IMR-90 (cell line): Measurements from ENCODE around the gene ADCY2. TPM values are rescaled to one million over a fixed set of nuclear protein-coding genes. Genes with fewer than 3 reads are reported as not detected.

Source experiments
- ATAC-seq: fragments of 200-7000 bp; cut with Tn5 transposase; 2 replicates; pipeline ENCODE4 v1.9.1; 2020; ENCODE audit warnings: low read depth, mild to moderate bottlenecking, moderate library complexity
- BruUV-seq: library from RNA; stranded (reverse); fragments of 400-500 nt; replicated peaks from 2 replicates; lab custom pipeline; 2021; lab: Mats Ljungman, UMichigan
- CTCF ChIA-PET: fragments of 300-600 bp; formaldehyde crosslinking; extraction: SDS; loops from one replicate; lab custom pipeline; 2021; ENCODE audit warnings: antibody characterized with exemption; lab: Yijun Ruan, JAX
- POLR2A ChIA-PET: fragments of 300-600 bp; sonication (Branson Sonifier 250); formaldehyde crosslinking; loops from one replicate; lab custom pipeline; 2022; ENCODE audit warnings: antibody characterized with exemption; ENCODE audit not compliant: unreplicated experiment; lab: Charles Lee
- DNase-seq: peaks from one replicate; pipeline ENCODE4 v3.0.0; 2013
- H2AFZ ChIP-seq: replicated peaks from 2 replicates; pipeline ENCODE3; 2013; ENCODE audit warnings: low read length, mild to moderate bottlenecking; ENCODE audit not compliant: poor library complexity
- H2AK5ac ChIP-seq: 2 replicates; pipeline ENCODE4 v1.6.1; 2013; ENCODE audit warnings: low read depth, low read length, inconsistent platforms
- H2AK9ac ChIP-seq: replicated peaks from 2 replicates; pipeline ENCODE3; 2013; ENCODE audit warnings: mild to moderate bottlenecking, low read depth, low read length, moderate library complexity; ENCODE audit not compliant: poor library complexity
- H2BK120ac ChIP-seq: 2 replicates; pipeline ENCODE4 v1.6.1; 2013; ENCODE audit warnings: low read depth, low read length, inconsistent platforms
- H2BK15ac ChIP-seq: 3 replicates; pipeline ENCODE4 v1.6.1; 2013; ENCODE audit warnings: low read depth, low read length, inconsistent platforms
- H2BK20ac ChIP-seq: 2 replicates; pipeline ENCODE4 v1.6.1; 2013; ENCODE audit warnings: low read depth, mild to moderate bottlenecking, inconsistent platforms, low read length, moderate library complexity
- H2BK5ac ChIP-seq: 2 replicates; pipeline ENCODE4 v1.6.1; 2013; ENCODE audit warnings: mild to moderate bottlenecking, low read depth, low read length, inconsistent platforms; ENCODE audit not compliant: poor library complexity, severe bottlenecking
- H3K14ac ChIP-seq: replicated peaks from 2 replicates; pipeline ENCODE4 v1.6.1; 2013; ENCODE audit warnings: low read depth, low read length, inconsistent platforms
- H3K18ac ChIP-seq: 2 replicates; pipeline ENCODE4 v1.6.1; 2013; ENCODE audit warnings: low read depth, low read length, control low read depth
- H3K23ac ChIP-seq: 2 replicates; pipeline ENCODE4 v1.6.1; 2013; ENCODE audit warnings: low read depth, low read length, inconsistent platforms
- H3K27ac ChIP-seq: 2 replicates; pipeline ENCODE4 v1.5.1; 2013; ENCODE audit warnings: mild to moderate bottlenecking, control low read depth, low read length; ENCODE audit not compliant: insufficient read depth
- H3K27me3 ChIP-seq: 2 replicates; pipeline ENCODE4 v1.6.1; 2013; ENCODE audit warnings: low read length; ENCODE audit not compliant: control insufficient read depth, insufficient read depth
- H3K36me3 ChIP-seq: 2 replicates; pipeline ENCODE4 v1.6.1; 2013; ENCODE audit warnings: low read length, mixed read lengths; ENCODE audit not compliant: control insufficient read depth, insufficient read depth
- H3K4ac ChIP-seq: 2 replicates; pipeline ENCODE4 v1.6.1; 2013; ENCODE audit warnings: low read depth, low read length, inconsistent platforms
- H3K4me1 ChIP-seq: 2 replicates; pipeline ENCODE4 v1.6.1; 2013; ENCODE audit warnings: low read length, mixed read lengths; ENCODE audit not compliant: control insufficient read depth, insufficient read depth
- H3K4me2 ChIP-seq: 2 replicates; pipeline ENCODE4 v1.6.1; 2013; ENCODE audit warnings: low read depth, mild to moderate bottlenecking, control low read depth, low read length, moderate library complexity
- H3K4me3 ChIP-seq: 2 replicates; pipeline ENCODE4 v1.5.1; 2013; ENCODE audit warnings: low read depth, mild to moderate bottlenecking, control low read depth, low read length, moderate library complexity; ENCODE audit not compliant: insufficient read depth
- H3K56ac ChIP-seq: 2 replicates; pipeline ENCODE4 v1.6.1; 2013; ENCODE audit warnings: low read length, inconsistent platforms; ENCODE audit not compliant: insufficient read depth; ENCODE audit errors: extremely low read depth
- H3K79me1 ChIP-seq, 2 experiments: 2 replicates each; pipeline ENCODE4 v1.6.1; 2013; ENCODE audit warnings: low read length in 2 of 2, inconsistent platforms in 1 of 2, low read depth in 1 of 2
- H3K9ac ChIP-seq: 2 replicates; pipeline ENCODE4 v1.6.1; 2013; ENCODE audit warnings: low read depth, low read length, control low read depth
- H3K9me1 ChIP-seq: 2 replicates; pipeline ENCODE4 v1.6.1; 2013; ENCODE audit warnings: low read length, inconsistent platforms; ENCODE audit not compliant: insufficient read depth
- H3K9me3 ChIP-seq: 2 replicates; pipeline ENCODE4 v1.6.1; 2013; ENCODE audit warnings: low read length; ENCODE audit not compliant: control insufficient read depth, insufficient read depth
- H4K20me1 ChIP-seq: 2 replicates; pipeline ENCODE4 v1.6.1; 2013; ENCODE audit warnings: low read length, inconsistent platforms; ENCODE audit not compliant: insufficient read depth
- H4K5ac ChIP-seq: 2 replicates; pipeline ENCODE4 v1.6.1; 2013; ENCODE audit warnings: mild to moderate bottlenecking, low read depth, low read length, control low read depth
- H4K8ac ChIP-seq, 2 experiments: 2 replicates each; pipeline ENCODE4 v1.6.1; 2013; ENCODE audit warnings: low read depth in 2 of 2, low read length in 2 of 2, control low read depth in 1 of 2, inconsistent platforms in 1 of 2
- H4K91ac ChIP-seq: 2 replicates; pipeline ENCODE4 v1.6.1; 2013; ENCODE audit warnings: low read depth, low read length, inconsistent platforms; ENCODE audit not compliant: insufficient read depth
- BHLHE40 ChIP-seq: fragments of 150-350 bp; IDR thresholded peaks from 2 replicates; pipeline ENCODE4 v1.6.1; 2016; ENCODE audit warnings: mild to moderate bottlenecking, low read depth, low read length
- CEBPB ChIP-seq: IDR thresholded peaks from 2 replicates; pipeline ENCODE4 v1.6.1; 2012; ENCODE audit warnings: low read depth, low read length, improper control_type of control experiment
- CHD1 ChIP-seq: IDR thresholded peaks from 2 replicates; pipeline ENCODE4 v1.6.1; 2012; ENCODE audit warnings: low read depth, low read length, improper control_type of control experiment
- FOS ChIP-seq: fragments of 150-350 bp; IDR thresholded peaks from 2 replicates; pipeline ENCODE4 v1.6.1; 2016; ENCODE audit warnings: low read depth, low read length
- MAFK ChIP-seq: IDR thresholded peaks from 2 replicates; pipeline ENCODE4 v1.6.1; 2012; ENCODE audit warnings: low read depth, low read length, improper control_type of control experiment
- MAZ ChIP-seq: IDR thresholded peaks from 2 replicates; pipeline ENCODE4 v1.6.1; 2012; ENCODE audit warnings: low read depth, mild to moderate bottlenecking, low read length, improper control_type of control experiment, moderate library complexity, borderline replicate concordance
- MXI1 ChIP-seq: IDR thresholded peaks from 2 replicates; pipeline ENCODE4 v1.6.1; 2012; ENCODE audit warnings: low read depth, mild to moderate bottlenecking, low read length, moderate library complexity, borderline replicate concordance
- NFE2L2 ChIP-seq: fragments of 150-350 bp; IDR thresholded peaks from 2 replicates; pipeline ENCODE4 v1.6.1; 2016; ENCODE audit warnings: low read depth, mild to moderate bottlenecking, low read length
- POLR2A ChIP-seq: IDR thresholded peaks from 2 replicates; pipeline ENCODE4 v1.6.1; 2012; ENCODE audit warnings: mild to moderate bottlenecking, low read depth, low read length
- RAD21 ChIP-seq: IDR thresholded peaks from 2 replicates; pipeline ENCODE4 v1.6.1; 2012; ENCODE audit warnings: low read length, improper control_type of control experiment
- RCOR1 ChIP-seq: IDR thresholded peaks from 2 replicates; pipeline ENCODE4 v1.6.1; 2012; ENCODE audit warnings: mild to moderate bottlenecking, low read length, improper control_type of control experiment; ENCODE audit not compliant: insufficient replicate concordance
- RFX5 ChIP-seq: IDR thresholded peaks from 2 replicates; pipeline ENCODE4 v1.8.0; 2012; ENCODE audit warnings: low read depth, mild to moderate bottlenecking, low read length, moderate library complexity
- WGBS, 2 experiments: methylation state at CpG; one replicate each; pipeline versions ENCODE4 v1.1.5 to v1.1.7; 2013; ENCODE audit warnings: missing lambda C conversion rate in 2 of 2; ENCODE audit not compliant: insufficient read length in 1 of 2; ENCODE audit errors: extremely low coverage in 2 of 2; 5-methylcytosine and 5-hydroxymethylcytosine counted together
- dilution Hi-C: fragments of 300-500 bp; cut with HindIII; formaldehyde crosslinking; loops from one replicate; pipeline ENCODE4 v1.14.3; 2018; ENCODE audit warnings: low sequenced_read_pairs; ENCODE audit not compliant: unreplicated experiment
- in situ Hi-C: fragments of 300-500 bp; cut with MboI; formaldehyde crosslinking; loops from 3 replicates; pipeline ENCODE4 v1.14.3; 2019; ENCODE audit warnings: low sequenced_read_pairs, inconsistent platforms, mixed read lengths
- intact Hi-C: fragments of 100-400 bp; cut with micrococcal nuclease; formaldehyde crosslinking; loops from 2 replicates; pipeline ENCODE4 v1.10.0; 2022
- polyA plus RNA-seq, 3 experiments: library from polyadenylated mRNA; depleted of rRNA; stranded (reverse); fragments of >200 nt; gene quantifications; 2 replicates each; pipeline ENCODE4 v1.2.3, GENCODE V29; 2012; ENCODE audit warnings: low replicate concordance in 1 of 3
- total RNA-seq: library from RNA; depleted of rRNA; stranded (reverse); fragments of >200 nt; gene quantifications from 2 replicates; pipeline ENCODE4 v1.2.3, GENCODE V29; 2012
- TF ChIP-seq, protein P1 (sequence below): fragments of 150-350 bp; IDR thresholded peaks from 2 replicates; pipeline ENCODE4 v1.6.1; 2016; ENCODE audit warnings: low read depth, mild to moderate bottlenecking, low read length, moderate library complexity, borderline replicate concordance
- TF ChIP-seq, protein P2 (sequence below): fragments of 150-350 bp; IDR thresholded peaks from 2 replicates; pipeline ENCODE4 v1.6.1; 2017; ENCODE audit warnings: mild to moderate bottlenecking, antibody characterized with exemption, low read length, low read depth
- TF ChIP-seq, protein P3 (sequence below): conservative IDR thresholded peaks from 2 replicates; pipeline ENCODE4 v1.5.1; 2012; ENCODE audit warnings: mild to moderate bottlenecking, low read depth, low read length, improper control_type of control experiment

The ADCY2 gene
- total and polyA plus RNA-seq, 2 of the 4 experiments (the other 2 are of a cell fraction) = not detected

DNA sequence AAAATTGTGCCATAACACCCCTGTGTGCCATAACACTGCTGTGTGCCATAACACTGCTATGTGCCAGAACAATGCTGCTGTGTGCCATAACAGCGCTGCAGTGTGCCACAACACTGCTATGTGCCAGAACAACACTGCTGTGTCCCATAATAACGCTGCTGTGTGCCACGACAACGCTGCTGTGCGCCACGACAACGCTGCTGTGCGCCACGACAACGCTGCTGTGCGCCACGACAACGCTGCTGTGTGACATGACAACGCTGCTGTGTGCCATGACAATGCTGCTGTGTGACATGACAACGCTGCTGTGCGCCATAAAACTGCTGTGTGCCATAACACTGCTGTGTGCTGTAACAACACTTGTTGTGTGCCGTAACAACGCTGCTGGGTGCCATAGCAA lies 429.1 kb downstream of the ADCY2 start:
- no peak for TF ChIP-seq RFX5
- no peak for TF ChIP-seq RAD21
- no peak for TF ChIP-seq CEBPB
- no peak for TF ChIP-seq CHD1
- no peak for TF ChIP-seq FOS
- TF ChIP-seq, protein P1, sequence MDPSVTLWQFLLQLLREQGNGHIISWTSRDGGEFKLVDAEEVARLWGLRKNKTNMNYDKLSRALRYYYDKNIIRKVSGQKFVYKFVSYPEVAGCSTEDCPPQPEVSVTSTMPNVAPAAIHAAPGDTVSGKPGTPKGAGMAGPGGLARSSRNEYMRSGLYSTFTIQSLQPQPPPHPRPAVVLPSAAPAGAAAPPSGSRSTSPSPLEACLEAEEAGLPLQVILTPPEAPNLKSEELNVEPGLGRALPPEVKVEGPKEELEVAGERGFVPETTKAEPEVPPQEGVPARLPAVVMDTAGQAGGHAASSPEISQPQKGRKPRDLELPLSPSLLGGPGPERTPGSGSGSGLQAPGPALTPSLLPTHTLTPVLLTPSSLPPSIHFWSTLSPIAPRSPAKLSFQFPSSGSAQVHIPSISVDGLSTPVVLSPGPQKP = no peak
- TF ChIP-seq NFE2L2 = no peak
- no peak for TF ChIP-seq MAFK
- no peak for TF ChIP-seq MXI1
- TF ChIP-seq MAZ = no peak
- TF ChIP-seq BHLHE40 = no peak
- TF ChIP-seq RCOR1 = no peak
- TF ChIP-seq, protein P2, sequence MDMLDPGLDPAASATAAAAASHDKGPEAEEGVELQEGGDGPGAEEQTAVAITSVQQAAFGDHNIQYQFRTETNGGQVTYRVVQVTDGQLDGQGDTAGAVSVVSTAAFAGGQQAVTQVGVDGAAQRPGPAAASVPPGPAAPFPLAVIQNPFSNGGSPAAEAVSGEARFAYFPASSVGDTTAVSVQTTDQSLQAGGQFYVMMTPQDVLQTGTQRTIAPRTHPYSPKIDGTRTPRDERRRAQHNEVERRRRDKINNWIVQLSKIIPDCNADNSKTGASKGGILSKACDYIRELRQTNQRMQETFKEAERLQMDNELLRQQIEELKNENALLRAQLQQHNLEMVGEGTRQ = no peak
- TF ChIP-seq, protein P3, sequence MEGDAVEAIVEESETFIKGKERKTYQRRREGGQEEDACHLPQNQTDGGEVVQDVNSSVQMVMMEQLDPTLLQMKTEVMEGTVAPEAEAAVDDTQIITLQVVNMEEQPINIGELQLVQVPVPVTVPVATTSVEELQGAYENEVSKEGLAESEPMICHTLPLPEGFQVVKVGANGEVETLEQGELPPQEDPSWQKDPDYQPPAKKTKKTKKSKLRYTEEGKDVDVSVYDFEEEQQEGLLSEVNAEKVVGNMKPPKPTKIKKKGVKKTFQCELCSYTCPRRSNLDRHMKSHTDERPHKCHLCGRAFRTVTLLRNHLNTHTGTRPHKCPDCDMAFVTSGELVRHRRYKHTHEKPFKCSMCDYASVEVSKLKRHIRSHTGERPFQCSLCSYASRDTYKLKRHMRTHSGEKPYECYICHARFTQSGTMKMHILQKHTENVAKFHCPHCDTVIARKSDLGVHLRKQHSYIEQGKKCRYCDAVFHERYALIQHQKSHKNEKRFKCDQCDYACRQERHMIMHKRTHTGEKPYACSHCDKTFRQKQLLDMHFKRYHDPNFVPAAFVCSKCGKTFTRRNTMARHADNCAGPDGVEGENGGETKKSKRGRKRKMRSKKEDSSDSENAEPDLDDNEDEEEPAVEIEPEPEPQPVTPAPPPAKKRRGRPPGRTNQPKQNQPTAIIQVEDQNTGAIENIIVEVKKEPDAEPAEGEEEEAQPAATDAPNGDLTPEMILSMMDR = no peak
- no peak for TF ChIP-seq POLR2A

More for the DNA sequence above, 429.1 kb downstream of the ADCY2 start:
- H3K36me3 ChIP-seq = no peaks in the 10 kb centered on the region
- H2AFZ ChIP-seq = no peak overlapping the region
- H3K4me2 ChIP-seq = no peak overlapping the region
- WGBS, 2 experiments = 77% methylated on average over 18 of the region's 18 CpGs; no CpG with 5 or more reads in 1 of the 2 experiments
- H3K79me1 ChIP-seq = no peaks in the 10 kb centered on the region
- no peak for ATAC-seq
- in situ Hi-C loops (no loop called here), dilution Hi-C loops (no loop called here), intact Hi-C loops (no loop called here)
- no peaks in the 10 kb centered on the region for H3K4me1 ChIP-seq
- H3K27ac ChIP-seq = no peak overlapping the region
- no peaks in the 10 kb centered on the region for H4K20me1 ChIP-seq
- H2AK5ac ChIP-seq = no peak overlapping the region
- H3K14ac ChIP-seq = no peak overlapping the region
- BruUV-seq = no TSS peak
- peaks cover 4% of the 10 kb centered on the region for H3K27me3 ChIP-seq
- H4K8ac ChIP-seq = no peak overlapping the region
- no peak overlapping the region for H4K5ac ChIP-seq
- no peaks in the 10 kb centered on the region for H3K9me3 ChIP-seq
- no peak overlapping the region for H3K23ac ChIP-seq
- H2BK15ac ChIP-seq = no peak overlapping the region
- H3K9ac ChIP-seq = no peak overlapping the region
- no peak overlapping the region for H2BK20ac ChIP-seq
- H2BK5ac ChIP-seq = no peak overlapping the region
- no peak for DNase-seq
- H4K91ac ChIP-seq = no peak overlapping the region
- H3K56ac ChIP-seq = no peak overlapping the region
- H3K18ac ChIP-seq = no peak overlapping the region
- H3K4me3 ChIP-seq = no peak overlapping the region
- no peak overlapping the region for H2AK9ac ChIP-seq
- H3K4ac ChIP-seq = no peak overlapping the region
- no peak overlapping the region for H2BK120ac ChIP-seq
- H3K9me1 ChIP-seq = no peaks in the 10 kb centered on the region
- ChIA-PET CTCF (no interaction called here), POLR2A (no interaction called here)
